HG03064 (cell line): ENCODE data around the gene SUGCT.
"Not testable (repeated sequence)": the region's sequence is repeated elsewhere in the genome, so short reads cannot be mapped to it uniquely, and the experiment has no call there.

Experiments
- ATAC-seq: cut with Tn5 transposase; IDR thresholded peaks from one replicate; pipeline ENCODE4 v1.9.1; 2021; ENCODE audit warnings: low read depth; ENCODE audit not compliant: unreplicated experiment

The SUGCT gene

DNA sequence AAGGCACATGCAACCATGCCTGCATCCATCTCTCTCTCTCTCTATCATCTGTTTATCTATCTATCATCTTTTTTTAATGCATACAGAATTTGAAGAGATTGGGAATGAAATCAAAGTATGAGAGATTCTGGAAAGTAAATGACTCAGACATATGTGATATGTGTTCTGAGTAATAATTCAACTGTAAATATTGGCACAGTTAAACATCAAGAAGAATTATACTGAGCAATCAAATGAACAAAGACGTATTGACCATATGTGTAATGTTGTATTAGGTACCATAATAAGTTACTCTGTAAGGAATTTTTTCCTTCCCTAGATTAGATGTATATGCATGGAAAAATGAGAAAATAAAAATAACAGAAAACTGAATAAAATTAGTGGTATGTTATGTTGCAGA is 108.3 kb downstream of the SUGCT start:
- ATAC-seq = no peak

DNA sequence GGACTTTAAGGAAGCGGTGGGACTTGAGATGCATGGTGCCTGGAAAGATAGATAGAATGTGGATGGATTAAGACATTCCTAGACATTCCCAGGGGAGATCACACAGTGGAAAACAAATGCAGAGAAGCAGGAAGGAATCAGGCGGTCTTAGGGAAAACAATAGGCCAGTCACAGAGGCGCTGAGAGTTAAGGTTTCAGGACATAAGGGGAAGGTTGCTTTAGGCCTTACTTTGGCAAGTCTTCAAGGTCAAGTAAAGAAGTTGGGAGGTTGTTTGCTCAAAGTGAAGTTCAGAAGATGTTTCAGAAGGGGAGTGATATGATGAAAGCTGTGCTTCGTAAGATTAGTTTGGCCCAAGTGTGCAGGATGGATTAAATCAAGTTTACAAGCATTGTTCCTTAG is 109.4 kb downstream of the SUGCT start:
- ATAC-seq = no peak

- no peak for ATAC-seq
These were observed 113.9 kb downstream of the SUGCT start for GRCh38 chr7:40248681-40249080.

GRCh38 chr7:40253444-40253843 is 118.6 kb downstream of the SUGCT start:
- ATAC-seq = not testable (repeated sequence)

DNA sequence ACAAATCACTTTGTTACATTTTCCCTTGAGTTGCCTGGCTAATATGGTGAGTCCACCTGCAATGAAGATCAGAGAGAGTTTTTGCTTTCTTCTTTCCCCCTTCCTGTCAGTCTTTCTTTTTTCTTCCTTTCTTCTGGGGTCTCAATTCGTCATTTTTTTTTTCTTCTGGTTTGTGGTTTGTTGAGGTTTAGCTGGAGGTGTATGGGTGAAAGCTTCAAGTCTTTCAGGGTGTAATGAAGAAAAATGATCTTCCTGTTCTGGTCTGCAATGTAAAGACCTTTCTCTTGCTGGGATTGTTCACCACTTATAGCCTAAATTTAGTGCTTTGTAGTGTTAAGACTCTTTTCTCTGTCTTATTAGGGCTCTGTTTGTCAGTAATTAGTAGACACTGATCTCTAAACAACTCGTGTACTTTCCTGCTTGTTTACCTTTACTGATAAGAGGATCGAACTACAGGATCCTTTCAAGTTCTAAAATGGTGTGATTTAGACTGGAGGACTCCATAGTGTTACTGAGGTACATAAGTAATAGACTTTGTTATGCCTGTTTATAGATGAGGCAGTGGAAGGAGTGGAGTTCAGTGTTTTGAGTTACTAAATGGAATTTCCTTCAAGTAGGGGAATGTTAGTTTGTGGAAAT is 129.1 kb downstream of the SUGCT start:
- no peak for ATAC-seq

GRCh38 chr7:40267583-40267982 is 132.8 kb downstream of the SUGCT start:
- ATAC-seq = no peak

GRCh38 chr7:40268810-40269209 is 134.0 kb downstream of the SUGCT start:
- ATAC-seq = not testable (repeated sequence)

GRCh38 chr7:40276061-40276460 is 141.3 kb downstream of the SUGCT start:
- ATAC-seq = no peak

GRCh38 chr7:40279991-40280390 is 145.2 kb downstream of the SUGCT start:
- ATAC-seq = no peak

DNA sequence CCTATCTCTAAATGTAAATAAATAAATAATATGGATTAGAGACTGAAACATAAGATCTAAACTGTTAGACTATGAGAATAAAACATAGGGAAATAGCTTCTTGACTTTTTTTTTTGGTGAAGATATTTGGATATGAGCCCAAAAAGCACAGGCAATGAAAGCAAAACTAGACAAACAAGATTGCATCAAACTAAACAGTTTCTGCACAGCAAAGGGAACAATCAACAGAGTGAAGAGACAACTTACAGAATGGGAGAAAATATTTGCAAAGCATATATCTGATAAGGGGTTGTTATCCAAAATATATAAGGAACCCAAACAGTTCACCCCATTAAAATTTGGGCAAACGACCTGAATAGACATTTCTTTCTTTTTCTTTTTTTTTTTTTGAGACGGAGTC is 148.1 kb downstream of the SUGCT start:
- no peak for ATAC-seq

DNA sequence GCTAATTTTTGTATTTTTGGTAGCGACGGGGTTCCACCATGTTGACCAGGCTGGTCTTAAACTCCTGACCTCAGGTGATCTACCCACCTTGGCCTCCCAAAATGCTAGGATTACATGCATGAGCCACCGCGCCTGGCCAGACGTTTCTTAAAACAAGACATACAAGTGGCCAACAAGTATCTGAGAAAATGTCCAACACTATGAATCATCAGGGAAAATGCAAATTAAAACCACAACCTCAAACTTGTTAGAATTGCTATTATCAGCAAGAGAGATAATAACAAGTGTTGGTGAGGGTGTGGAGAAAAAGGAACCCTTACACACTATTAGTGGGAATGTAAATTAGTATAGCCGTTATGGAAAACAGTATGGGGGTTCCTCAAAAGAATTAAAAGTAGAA is 148.6 kb downstream of the SUGCT start:
- ATAC-seq = no peak

DNA sequence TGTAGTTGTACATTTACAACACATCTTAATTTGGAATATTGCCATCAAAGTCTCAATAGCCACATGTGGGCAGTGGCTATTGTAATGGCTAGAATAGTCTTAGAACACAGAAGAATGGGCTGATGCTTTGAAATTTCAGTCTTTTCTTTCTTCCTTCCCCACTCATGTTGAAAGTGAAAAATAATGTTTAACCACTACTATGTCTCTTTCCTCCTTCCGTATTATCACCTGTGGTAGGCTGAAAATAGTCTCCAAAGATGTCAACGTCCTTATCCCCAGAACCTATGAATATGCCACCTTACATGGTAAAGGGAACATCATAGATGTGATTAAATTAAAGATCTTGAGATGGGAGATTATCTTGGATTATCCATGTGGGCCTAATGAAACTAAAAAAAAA is 154.0 kb downstream of the SUGCT start:
- ATAC-seq = no peak

DNA sequence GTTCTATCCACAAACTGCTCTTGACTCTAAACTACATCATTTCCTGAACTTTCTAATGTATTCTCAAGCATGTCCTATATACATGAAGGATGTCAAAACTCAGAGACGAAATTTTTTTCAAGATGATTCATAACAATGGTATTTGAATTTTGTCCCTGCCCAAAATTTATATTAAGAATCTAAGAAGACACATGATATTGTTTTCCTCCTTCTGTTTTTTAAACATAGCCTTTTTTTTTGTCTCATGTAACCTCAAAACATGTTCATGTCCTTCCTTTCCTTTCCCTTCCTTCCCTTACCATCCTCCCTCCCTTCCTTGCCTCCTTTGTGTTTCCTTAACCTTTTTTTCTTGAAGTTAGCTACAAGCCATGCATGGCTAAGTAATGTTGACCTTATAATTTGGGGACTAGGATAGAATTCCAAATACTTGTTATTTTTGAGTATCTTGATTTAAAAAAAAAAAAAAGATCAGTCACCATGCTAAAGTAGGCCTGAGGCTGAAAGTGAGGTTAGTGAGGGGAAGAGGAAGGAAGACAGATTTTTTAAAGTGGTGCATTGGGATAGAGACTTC is 163.0 kb downstream of the SUGCT start:
- ATAC-seq = no peak

- ATAC-seq = no peak
These were observed 163.6 kb downstream of the SUGCT start for GRCh38 chr7:40298421-40298820.

DNA sequence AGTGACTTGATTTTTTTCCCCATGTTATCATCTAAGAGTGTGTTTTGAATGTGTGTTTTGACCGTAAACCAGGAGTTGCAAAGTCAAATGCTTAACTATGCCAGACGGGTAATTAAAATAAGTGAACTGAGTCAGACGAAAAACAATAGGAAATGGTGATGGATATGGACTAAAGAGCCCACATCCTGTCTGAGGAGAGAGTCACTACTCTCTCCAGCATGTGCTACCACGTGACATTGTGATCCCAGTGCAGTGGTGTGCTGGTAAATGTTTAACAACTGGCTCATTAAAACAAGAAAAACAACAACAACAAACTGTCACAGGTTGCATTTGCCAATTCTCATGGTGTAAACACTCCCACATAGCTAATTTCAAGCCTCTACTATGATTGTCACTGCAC is 164.3 kb downstream of the SUGCT start:
- ATAC-seq = no peak

DNA sequence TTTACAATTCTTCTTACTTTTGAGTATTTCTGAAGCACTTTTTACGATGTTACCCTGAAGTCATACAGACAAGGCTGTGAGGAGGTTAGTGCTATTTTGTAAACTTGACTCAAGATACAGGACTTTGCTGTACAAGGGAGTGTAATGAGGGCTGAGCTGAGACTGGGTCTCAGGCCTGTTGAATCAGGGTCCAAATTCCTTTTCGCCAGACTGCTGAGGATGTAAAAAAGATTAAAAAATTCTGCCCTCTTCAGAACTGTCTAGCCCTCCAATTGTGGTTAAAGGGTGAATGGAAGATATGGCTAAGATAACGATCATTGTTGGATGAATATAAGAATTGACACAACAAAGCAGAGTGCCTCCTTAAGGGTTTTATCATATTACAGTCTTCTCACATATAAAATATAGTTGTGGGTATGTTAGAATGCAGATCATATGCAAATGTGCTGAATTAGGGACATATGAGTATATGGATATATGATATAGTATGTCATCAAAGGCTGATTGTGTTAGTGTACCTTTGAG is 165.4 kb downstream of the SUGCT start:
- ATAC-seq = no peak

DNA sequence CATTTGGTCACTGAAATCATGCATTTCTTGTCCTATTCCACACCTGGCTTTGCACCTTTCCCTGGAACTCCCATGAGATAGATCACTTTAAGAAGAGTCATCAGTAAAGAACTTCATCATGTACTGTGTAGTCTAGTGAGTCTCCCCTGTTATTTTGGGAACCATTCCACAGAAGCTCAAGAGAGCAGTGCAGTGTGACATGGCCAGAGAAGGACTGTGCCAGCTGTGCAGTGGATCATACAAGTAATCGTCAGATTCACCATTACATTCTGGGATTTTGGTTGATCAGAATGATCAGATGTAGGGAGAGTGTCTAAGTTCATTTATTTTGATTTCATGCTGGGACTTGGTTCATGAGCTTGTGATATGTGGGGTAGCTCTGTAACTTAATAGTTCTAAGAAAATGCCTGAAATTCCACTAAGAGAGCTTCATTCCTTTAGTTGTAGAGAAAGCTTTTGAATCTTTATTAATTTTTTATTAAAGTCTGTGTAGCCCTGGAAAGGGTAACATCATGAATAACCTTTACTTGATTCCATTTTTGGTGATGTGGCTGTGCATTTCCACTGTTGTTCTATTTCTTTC is 166.8 kb downstream of the SUGCT start:
- no peak for ATAC-seq

DNA sequence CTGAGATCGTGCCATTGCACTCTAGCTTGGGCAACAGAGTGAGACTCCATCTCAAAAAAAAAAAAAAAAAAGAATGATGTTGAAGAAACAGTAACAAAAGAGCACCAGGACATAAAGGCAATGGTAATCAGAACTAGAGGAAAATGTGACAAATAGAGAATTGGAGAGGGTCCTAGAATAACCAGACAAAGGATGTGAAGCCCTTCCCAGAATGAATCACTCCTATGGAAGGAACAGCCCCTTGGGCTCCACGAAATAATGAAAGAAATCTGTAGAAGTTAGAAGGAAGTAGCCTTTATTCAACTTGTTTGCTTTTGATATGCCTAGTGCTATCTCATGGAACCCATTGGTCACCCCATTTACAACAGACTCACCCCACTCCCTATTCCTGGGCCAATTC is 169.2 kb downstream of the SUGCT start:
- no peak for ATAC-seq

DNA sequence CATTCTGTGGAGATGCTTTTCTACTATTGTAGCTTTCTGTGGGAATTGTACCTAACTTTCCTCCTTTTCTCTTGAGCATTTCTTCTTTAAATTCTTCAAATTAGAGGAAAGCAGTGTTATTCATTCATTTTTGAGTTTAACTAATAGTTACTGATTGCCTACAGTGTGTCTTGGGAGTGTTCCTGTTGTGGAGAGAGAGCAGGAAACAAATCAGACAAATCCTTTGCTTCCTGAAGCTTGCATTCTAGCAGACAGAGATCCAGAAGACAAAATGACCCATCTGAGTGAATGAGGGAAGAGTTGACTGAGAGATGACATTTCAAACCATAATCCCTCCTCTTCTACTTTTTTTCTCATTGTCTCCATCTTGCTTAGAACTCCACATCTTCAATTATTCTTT is 170.4 kb downstream of the SUGCT start:
- no peak for ATAC-seq

DNA sequence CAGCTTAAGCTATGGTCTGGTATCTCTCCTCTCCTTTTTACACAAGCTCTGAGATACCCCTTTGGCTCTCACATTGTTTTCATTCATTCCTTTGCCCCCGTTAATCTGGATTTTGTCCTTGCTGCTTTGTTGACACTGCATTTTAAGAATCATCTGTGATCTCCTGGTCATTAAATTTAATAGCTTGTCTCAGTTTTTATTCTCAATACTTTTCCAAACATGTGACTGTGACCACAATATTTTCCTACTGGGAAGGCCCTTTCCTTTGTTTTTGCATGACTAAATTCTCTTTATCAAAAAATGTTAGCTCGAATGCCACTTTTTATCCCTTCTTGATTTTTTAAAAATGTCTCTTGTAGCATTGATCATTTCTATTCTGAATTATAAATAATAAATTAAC is 171.2 kb downstream of the SUGCT start:
- no peak for ATAC-seq

DNA sequence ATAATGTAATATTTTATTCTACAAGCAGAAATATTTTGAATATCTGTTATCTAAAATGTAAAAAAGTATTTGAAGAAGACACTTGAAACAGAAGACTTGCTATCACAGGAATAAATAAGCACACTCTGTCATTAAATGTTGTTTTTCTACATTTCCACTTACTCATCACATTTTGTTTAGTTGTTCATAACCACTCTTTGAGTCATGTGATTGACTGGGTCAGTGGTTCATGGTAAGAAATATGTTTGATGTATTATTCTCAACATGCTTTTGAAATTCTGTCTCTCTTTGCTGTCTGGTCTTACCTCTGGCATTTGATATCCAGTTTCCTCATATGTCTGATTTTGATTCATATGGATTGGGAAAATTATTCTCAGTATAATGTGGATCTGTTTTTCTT is 171.8 kb downstream of the SUGCT start:
- no peak for ATAC-seq

DNA sequence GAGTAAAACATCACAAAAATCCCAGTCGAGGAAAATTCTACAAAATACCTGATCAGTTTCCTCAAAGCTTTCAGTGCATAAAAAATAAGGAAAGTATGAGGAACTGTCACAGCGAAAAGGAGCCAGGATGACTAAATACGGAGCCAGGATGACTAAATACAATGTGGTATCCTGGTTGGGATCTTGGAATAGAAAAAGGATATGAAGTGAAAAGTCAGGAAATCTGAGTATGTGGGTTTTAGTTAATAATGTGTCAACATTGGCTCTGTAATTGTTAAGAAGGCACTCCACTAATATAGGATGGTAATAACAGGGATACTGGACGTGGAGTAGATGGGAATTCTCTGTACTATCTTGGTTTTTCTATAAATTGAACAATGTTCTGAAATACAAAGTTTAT is 175.5 kb downstream of the SUGCT start:
- ATAC-seq = no peak
